ENCODE measurements around the gene COL23A1.
"Not testable (repeated sequence)": the region's sequence is repeated elsewhere in the genome, so short reads cannot be mapped to it uniquely, and the experiment has no call there.

Gene COL23A1

DNA sequence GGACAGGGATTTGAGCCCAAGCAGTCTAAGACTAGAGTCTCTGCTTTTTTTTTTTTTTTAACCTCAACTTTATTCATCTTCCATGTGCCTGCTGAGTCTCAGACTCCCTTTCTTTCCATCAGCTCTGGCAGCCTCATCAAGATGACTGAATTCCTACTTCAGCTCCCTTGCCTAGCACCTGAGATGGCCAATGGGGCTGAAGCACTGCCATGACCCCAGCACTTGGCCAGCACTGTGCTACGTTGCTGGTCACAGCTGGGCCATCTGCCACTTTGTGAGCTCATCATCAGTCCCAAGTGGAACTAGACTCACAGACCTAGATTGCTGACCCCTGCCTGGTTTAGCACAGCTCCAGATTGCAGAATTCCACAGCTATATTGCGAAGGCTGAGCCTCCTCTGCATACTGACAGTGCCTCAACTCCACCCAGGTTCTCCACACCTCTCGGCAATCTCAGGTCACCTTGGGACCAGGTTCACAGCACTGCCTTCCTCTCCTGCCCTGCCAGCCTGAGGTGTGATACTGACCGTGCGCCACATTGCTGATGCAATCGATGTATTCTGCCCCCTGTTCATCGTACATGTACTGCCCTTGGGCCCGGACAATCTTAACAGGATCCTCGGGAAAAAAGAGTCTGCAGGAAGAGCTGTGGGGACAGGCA is 359.2 kb downstream of the COL23A1 start:
- Histone ChIP-seq H3K9me3 (ENCODE audit: control insufficient read depth, insufficient read depth, low read length) (no peaks in the 10 kb centered on the region), H3K4me1 (ENCODE audit: control insufficient read depth, insufficient read depth, low read length) (peaks cover 8% of the 10 kb centered on the region), H3K27ac (ENCODE audit: low read depth, low read length) (no peak overlapping the region), H3K4me3 (ENCODE audit: low read depth, low read length) (no peak overlapping the region), H3K27me3 (ENCODE audit: control insufficient read depth, insufficient read depth, low read length) (no peaks in the 10 kb centered on the region), H3K36me3 (ENCODE audit: control insufficient read depth, insufficient read depth, low read length) (peaks cover 46% of the 10 kb centered on the region), H3K9ac (ENCODE audit: low read depth, low read length) (no peak overlapping the region)

DNA sequence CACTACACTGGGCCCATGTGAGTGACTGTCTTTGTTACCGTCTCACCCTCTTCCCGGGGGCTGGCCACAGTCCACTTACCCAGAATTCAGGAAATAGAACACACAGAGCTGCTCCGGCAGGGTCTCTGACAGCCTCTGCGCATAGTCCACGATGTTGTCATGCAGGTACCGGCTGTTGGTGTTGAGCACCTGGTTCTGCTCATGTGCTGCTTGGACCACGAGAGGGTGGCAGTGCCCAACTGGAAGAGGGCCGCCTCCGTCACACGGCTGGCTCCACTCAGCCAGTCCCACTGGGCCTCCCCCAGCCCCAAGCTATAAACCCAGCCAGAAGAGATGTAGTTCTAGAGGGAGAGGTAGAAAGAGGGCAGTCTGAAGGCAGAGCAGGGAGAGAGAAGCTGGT is 360.3 kb downstream of the COL23A1 start:
- no peak overlapping the region for H3K27ac ChIP-seq (ENCODE audit: low read depth, low read length)
- no peaks in the 10 kb centered on the region for H3K27me3 ChIP-seq (ENCODE audit: control insufficient read depth, insufficient read depth, low read length)
- H3K9me3 ChIP-seq (ENCODE audit: control insufficient read depth, insufficient read depth, low read length): no peaks in the 10 kb centered on the region
- H3K36me3 ChIP-seq (ENCODE audit: control insufficient read depth, insufficient read depth, low read length): peaks cover 54% of the 10 kb centered on the region
- peaks cover 8% of the 10 kb centered on the region for H3K4me1 ChIP-seq (ENCODE audit: control insufficient read depth, insufficient read depth, low read length)
- no peak overlapping the region for H3K4me3 ChIP-seq (ENCODE audit: low read depth, low read length)
- H3K9ac ChIP-seq (ENCODE audit: low read depth, low read length): no peak overlapping the region

DNA sequence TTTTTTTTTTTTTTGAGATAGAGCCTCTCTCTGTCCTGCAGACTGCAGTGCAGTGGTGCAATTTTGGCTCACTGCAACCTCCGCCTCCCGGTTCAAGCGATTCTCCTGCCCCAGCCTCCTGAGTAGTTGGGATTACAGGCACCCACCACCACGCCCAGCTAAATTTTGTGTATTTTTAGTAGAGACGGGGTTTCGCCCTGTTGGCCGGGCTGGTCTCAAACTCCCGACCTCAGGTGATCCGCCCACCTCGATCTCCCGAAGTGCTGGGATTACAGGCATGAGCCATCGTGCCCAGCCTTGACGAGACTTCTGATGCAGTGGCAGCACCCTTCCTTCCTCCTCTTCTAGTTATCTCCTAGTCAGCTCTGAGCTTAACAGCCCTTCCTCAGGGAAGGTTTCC is 361.1 kb downstream of the COL23A1 start:
- Histone ChIP-seq H3K4me1 (ENCODE audit: control insufficient read depth, insufficient read depth, low read length) (peaks cover 11% of the 10 kb centered on the region), H3K36me3 (ENCODE audit: control insufficient read depth, insufficient read depth, low read length) (peaks cover 60% of the 10 kb centered on the region)
- not testable (repeated sequence) for H3K9me3 ChIP-seq (ENCODE audit: control insufficient read depth, insufficient read depth, low read length); H3K27ac ChIP-seq (ENCODE audit: low read depth, low read length); H3K9ac ChIP-seq (ENCODE audit: low read depth, low read length); H3K4me3 ChIP-seq (ENCODE audit: low read depth, low read length); H3K27me3 ChIP-seq (ENCODE audit: control insufficient read depth, insufficient read depth, low read length)

DNA sequence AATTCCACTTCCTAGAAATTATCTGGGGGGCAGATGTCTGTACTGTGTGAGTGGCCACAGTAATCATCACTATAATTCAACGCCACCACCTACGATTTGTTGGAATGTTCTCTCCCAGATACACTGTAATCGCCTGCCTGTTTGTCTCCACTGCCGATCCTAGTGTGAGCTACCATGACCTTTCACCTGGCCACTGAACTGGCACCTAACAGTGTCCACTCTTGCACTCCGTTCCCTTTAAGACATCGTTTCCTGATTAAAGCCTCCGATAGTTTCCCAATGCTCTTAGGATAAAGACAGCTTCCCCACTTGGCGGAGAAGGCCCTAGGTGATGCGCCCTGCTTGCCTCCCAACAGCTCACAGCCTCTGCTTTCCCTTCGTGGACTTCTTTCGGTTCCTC is 361.6 kb downstream of the COL23A1 start:
- H3K36me3 ChIP-seq (ENCODE audit: control insufficient read depth, insufficient read depth, low read length): peaks cover 60% of the 10 kb centered on the region
- no peak overlapping the region for H3K27ac ChIP-seq (ENCODE audit: low read depth, low read length)
- peaks cover 15% of the 10 kb centered on the region for H3K4me1 ChIP-seq (ENCODE audit: control insufficient read depth, insufficient read depth, low read length)
- H3K9ac ChIP-seq (ENCODE audit: low read depth, low read length): no peak overlapping the region
- no peak overlapping the region for H3K4me3 ChIP-seq (ENCODE audit: low read depth, low read length)
- H3K27me3 ChIP-seq (ENCODE audit: control insufficient read depth, insufficient read depth, low read length): no peaks in the 10 kb centered on the region
- H3K9me3 ChIP-seq (ENCODE audit: control insufficient read depth, insufficient read depth, low read length): no peaks in the 10 kb centered on the region

DNA sequence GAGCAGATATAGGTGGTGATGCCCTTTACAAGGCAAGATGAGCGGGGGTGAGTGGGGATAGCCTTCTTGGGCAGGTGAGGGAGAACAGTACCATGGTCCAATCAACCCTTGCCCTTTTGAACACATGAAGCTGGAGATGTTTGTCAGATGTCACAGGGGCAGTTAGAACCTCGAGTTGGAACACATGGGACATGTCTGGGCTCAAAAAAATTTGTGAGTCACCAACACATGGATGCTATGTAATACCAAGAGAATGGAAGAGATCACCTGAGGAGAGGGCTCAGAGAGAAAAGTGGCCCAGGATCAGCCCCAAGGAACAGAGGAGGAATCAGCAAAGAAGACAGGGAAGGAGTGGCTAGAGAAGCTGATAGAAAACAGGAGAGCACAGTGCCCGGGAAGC is 362.3 kb downstream of the COL23A1 start:
- Histone ChIP-seq H3K9me3 (ENCODE audit: control insufficient read depth, insufficient read depth, low read length) (no peaks in the 10 kb centered on the region), H3K27ac (ENCODE audit: low read depth, low read length) (no peak overlapping the region), H3K9ac (ENCODE audit: low read depth, low read length) (no peak overlapping the region), H3K36me3 (ENCODE audit: control insufficient read depth, insufficient read depth, low read length) (peaks cover 60% of the 10 kb centered on the region), H3K27me3 (ENCODE audit: control insufficient read depth, insufficient read depth, low read length) (no peaks in the 10 kb centered on the region), H3K4me3 (ENCODE audit: low read depth, low read length) (no peak overlapping the region), H3K4me1 (ENCODE audit: control insufficient read depth, insufficient read depth, low read length) (peaks cover 15% of the 10 kb centered on the region)

DNA sequence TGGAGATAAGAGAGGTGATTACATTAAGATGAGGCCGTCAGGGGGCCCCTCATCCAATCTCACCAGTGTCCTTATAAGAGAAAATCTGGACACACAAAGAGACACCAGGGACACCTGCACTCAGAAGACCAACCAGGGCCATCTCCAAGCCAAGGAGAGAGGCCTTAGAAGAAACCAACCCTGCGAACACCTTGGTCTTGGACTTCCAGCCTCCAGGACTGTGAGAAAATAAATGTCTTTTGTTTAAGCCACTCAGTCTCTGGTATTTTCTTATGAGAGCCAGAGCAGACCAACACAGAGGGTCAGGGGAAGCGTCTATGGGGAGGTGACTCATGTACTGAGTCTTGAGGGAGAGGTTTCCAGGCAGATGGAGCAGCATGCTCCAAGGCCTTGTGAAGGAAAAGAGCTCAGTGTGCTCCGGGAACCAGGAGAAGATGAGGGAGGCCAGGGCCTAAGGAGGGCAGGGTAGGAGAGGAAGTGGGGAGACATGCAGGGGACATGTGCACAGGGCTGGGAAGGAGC is 363.0 kb downstream of the COL23A1 start:
- peaks cover 15% of the 10 kb centered on the region for H3K4me1 ChIP-seq (ENCODE audit: control insufficient read depth, insufficient read depth, low read length)
- no peaks in the 10 kb centered on the region for H3K9me3 ChIP-seq (ENCODE audit: control insufficient read depth, insufficient read depth, low read length)
- H3K9ac ChIP-seq (ENCODE audit: low read depth, low read length): no peak overlapping the region
- no peaks in the 10 kb centered on the region for H3K27me3 ChIP-seq (ENCODE audit: control insufficient read depth, insufficient read depth, low read length)
- H3K36me3 ChIP-seq (ENCODE audit: control insufficient read depth, insufficient read depth, low read length): peaks cover 62% of the 10 kb centered on the region
- H3K27ac ChIP-seq (ENCODE audit: low read depth, low read length): no peak overlapping the region
- H3K4me3 ChIP-seq (ENCODE audit: low read depth, low read length): no peak overlapping the region

DNA sequence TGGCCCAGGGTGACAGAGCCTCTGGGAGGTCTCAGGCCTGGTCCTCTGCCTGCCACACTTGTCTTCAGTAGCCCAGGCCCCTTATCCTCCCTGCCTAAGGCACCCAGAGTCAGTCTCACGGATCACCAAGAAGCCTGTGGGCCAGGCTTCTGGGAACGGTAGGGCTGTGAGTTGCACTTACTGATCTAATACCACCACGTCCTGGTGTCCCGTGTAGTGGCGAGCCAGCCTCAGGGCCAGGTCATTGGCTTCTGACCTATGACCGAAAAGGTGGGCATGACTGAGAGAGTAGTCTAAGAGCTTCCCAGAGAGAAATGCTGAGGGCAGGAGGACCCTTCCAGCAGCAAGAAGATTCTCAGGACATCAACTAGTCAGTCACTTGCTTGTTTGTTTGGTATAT is 365.0 kb downstream of the COL23A1 start:
- no peaks in the 10 kb centered on the region for H3K9me3 ChIP-seq (ENCODE audit: control insufficient read depth, insufficient read depth, low read length)
- peaks cover 66% of the 10 kb centered on the region for H3K36me3 ChIP-seq (ENCODE audit: control insufficient read depth, insufficient read depth, low read length)
- H3K4me3 ChIP-seq (ENCODE audit: low read depth, low read length): no peak overlapping the region
- H3K4me1 ChIP-seq (ENCODE audit: control insufficient read depth, insufficient read depth, low read length): peaks cover 7% of the 10 kb centered on the region; the same call in 1 of the 2 replicates
- H3K9ac ChIP-seq (ENCODE audit: low read depth, low read length): no peak overlapping the region
- H3K27me3 ChIP-seq (ENCODE audit: control insufficient read depth, insufficient read depth, low read length): no peaks in the 10 kb centered on the region
- no peak overlapping the region for H3K27ac ChIP-seq (ENCODE audit: low read depth, low read length)

DNA sequence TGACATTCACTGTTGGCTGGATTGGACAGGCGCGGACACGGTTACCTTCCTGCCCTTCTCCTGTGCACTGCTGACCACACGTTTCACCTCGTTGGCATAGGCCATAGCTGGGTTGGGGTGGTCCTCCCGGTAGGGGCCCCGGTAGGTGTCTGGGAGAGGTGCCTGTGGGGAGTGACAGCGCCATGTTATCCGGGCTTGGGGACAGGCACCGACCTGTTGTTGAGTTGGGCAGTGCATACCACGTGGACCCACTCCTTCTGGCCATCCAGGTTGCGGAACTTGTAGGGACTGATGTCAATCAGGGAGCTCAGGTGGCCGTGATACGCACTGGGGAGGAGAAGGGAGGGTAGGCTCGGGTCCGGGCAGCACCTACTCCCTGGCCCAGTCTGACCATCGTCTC is 365.8 kb downstream of the COL23A1 start:
- Histone ChIP-seq H3K9me3 (ENCODE audit: control insufficient read depth, insufficient read depth, low read length) (no peaks in the 10 kb centered on the region), H3K36me3 (ENCODE audit: control insufficient read depth, insufficient read depth, low read length) (peaks cover 58% of the 10 kb centered on the region), H3K9ac (ENCODE audit: low read depth, low read length) (no peak overlapping the region), H3K4me3 (ENCODE audit: low read depth, low read length) (no peak overlapping the region), H3K27me3 (ENCODE audit: control insufficient read depth, insufficient read depth, low read length) (no peaks in the 10 kb centered on the region), H3K4me1 (ENCODE audit: control insufficient read depth, insufficient read depth, low read length) (peaks cover 7% of the 10 kb centered on the region; the same call in 1 of the 2 replicates), H3K27ac (ENCODE audit: low read depth, low read length) (peak overlapping the region; percentile 1)

DNA sequence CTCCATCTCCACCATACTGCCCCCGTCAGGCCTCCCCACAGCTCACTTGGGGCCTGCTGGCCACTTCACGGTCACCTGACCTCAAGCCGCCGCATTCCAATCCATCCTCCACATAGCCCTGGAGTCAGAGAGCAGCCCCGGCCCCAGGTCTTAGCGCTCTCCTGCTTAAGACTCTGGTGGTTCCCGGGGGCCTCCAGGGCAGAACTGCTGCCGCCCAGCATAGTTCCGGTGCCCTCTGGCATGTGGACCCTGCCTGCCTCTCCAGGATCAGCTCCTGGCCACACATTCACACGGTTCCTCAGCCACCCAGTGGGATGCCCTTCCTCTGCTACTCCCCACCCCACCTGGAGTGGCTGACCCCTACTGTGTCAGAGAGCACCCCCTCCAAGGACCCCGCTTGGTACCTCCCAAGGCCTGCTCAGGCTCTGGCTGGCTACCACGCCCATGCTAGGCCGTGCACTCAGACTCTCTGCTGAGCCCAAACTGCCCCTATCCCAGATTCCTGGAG is 366.3 kb downstream of the COL23A1 start:
- Histone ChIP-seq H3K4me3 (ENCODE audit: low read depth, low read length) (no peak overlapping the region), H3K9ac (ENCODE audit: low read depth, low read length) (no peak overlapping the region), H3K9me3 (ENCODE audit: control insufficient read depth, insufficient read depth, low read length) (no peaks in the 10 kb centered on the region), H3K36me3 (ENCODE audit: control insufficient read depth, insufficient read depth, low read length) (peaks cover 53% of the 10 kb centered on the region), H3K27me3 (ENCODE audit: control insufficient read depth, insufficient read depth, low read length) (no peaks in the 10 kb centered on the region), H3K27ac (ENCODE audit: low read depth, low read length) (peak overlapping the region; percentile 1), H3K4me1 (ENCODE audit: control insufficient read depth, insufficient read depth, low read length) (peaks cover 7% of the 10 kb centered on the region; the same call in 1 of the 2 replicates)

DNA sequence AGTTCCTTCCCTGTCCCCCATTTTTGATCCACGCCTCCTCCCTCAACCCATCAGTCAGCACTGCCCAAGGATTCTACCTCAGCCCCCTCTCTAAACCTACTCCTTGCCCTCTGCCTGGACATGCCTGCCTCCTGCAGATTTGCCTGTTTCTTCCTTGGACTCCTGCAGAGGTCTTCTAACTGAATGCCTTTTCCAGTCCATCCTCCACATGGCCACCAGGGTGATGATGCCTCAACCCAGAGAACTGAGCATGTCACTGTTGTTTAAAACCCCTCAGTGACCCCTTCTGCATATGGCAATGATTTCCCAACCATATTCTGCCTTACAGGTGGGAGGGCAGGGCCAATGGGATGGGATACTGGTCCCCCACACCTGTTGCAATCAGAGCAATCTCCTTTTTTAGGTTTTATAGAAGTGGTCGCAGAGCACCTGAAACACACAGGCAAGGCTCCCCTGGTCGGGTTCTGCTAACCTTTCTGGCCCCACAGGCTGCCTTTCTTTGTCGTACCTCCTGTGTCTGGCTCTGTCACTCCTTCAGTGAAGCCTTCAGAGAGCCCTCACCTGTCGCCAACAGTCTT is 366.9 kb downstream of the COL23A1 start:
- H3K9ac ChIP-seq (ENCODE audit: low read depth, low read length): no peak overlapping the region
- H3K9me3 ChIP-seq (ENCODE audit: control insufficient read depth, insufficient read depth, low read length): no peaks in the 10 kb centered on the region
- no peak overlapping the region for H3K4me3 ChIP-seq (ENCODE audit: low read depth, low read length)
- peaks cover 7% of the 10 kb centered on the region; the same call in 1 of the 2 replicates for H3K4me1 ChIP-seq (ENCODE audit: control insufficient read depth, insufficient read depth, low read length)
- peak overlapping the region; percentile 15 for H3K27ac ChIP-seq (ENCODE audit: low read depth, low read length)
- H3K36me3 ChIP-seq (ENCODE audit: control insufficient read depth, insufficient read depth, low read length): peaks cover 53% of the 10 kb centered on the region
- no peaks in the 10 kb centered on the region for H3K27me3 ChIP-seq (ENCODE audit: control insufficient read depth, insufficient read depth, low read length)

DNA sequence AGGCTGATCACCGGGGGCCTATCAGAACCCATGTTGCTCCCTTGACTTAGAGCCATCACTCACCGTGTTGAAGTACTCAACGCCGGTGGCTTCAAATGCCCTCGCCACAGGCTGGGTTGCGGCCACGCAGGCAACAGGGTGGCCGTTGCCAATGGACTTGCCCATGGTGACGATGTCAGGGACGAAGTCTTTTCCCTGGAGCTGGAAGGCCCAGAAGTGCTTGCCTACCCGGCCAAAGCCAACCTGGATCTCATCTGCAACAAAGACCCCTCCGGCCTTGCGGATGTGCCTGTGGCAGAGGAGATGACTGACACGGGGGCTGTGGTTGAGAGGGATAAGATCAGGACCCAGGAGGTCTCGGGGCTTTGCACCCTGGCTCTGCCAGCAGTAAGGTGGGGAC is 367.9 kb downstream of the COL23A1 start:
- Histone ChIP-seq H3K27me3 (ENCODE audit: control insufficient read depth, insufficient read depth, low read length) (no peaks in the 10 kb centered on the region), H3K9ac (ENCODE audit: low read depth, low read length) (no peak overlapping the region), H3K9me3 (ENCODE audit: control insufficient read depth, insufficient read depth, low read length) (no peaks in the 10 kb centered on the region), H3K4me3 (ENCODE audit: low read depth, low read length) (no peak overlapping the region), H3K27ac (ENCODE audit: low read depth, low read length) (no peak overlapping the region), H3K4me1 (ENCODE audit: control insufficient read depth, insufficient read depth, low read length) (peaks cover 7% of the 10 kb centered on the region; the same call in 1 of the 2 replicates), H3K36me3 (ENCODE audit: control insufficient read depth, insufficient read depth, low read length) (peaks cover 49% of the 10 kb centered on the region)

Data from HUES48 (cell line).